Sciatic nerve (tissue), 2 donors: ENCODE results near the gene ATG9B. TPM values are rescaled to one million over a fixed set of nuclear protein-coding genes. Genes with fewer than 3 reads are reported as not detected.

Experiments used
- ATAC-seq: fragments of 200-7000 bp; cut with Tn5 transposase; one replicate; pipeline ENCODE4 v1.9.1; 2020; ENCODE audit warnings: mild to moderate bottlenecking, moderate library complexity
- DNase-seq: peaks from one replicate; pipeline ENCODE4 v3.0.0-alpha.2; 2020; ENCODE audit warnings: low spot score
- intact Hi-C: fragments of 100-400 bp; cut with DNase I; formaldehyde crosslinking; loops from one replicate; pipeline ENCODE4 v1.14.2; 2022
- total RNA-seq: library from RNA; stranded (reverse); fragmentation: NEBNext Ultra II Directional; extraction: Animal tissue kit (Norgen Biotek cat#: 25700); gene quantifications from one replicate; pipeline ENCODE4 v1.2.1, GENCODE V29; 2021
- donor health status: DM: no; HTN: no; CAD: no.
- donor health status: DM: no; HTN: no; CAD: no.

ATG9B gene
- total RNA-seq, 1 donor from 2014 or later, result 0.67 TPM

DNA sequence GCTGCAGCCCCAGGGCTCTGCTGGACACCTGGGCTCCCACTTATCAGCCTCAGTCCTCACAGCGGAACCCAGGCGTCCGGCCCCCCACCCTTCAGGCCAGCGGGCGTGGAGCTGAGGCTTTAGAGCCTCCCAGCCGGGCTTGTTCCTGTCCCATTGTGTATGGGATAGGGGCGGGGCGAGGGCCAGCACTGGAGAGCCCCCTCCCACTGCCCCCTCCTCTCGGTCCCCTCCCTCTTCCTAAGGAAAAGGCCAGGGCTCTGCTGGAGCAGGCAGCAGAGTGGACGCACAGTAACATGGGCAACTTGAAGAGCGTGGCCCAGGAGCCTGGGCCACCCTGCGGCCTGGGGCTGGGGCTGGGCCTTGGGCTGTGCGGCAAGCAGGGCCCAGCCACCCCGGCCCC, 30.8 kb downstream of the ATG9B start:
- DNase-seq, result no peak
- intact Hi-C loops, result no loop called here
- ATAC-seq, result peak; percentile 33

DNA sequence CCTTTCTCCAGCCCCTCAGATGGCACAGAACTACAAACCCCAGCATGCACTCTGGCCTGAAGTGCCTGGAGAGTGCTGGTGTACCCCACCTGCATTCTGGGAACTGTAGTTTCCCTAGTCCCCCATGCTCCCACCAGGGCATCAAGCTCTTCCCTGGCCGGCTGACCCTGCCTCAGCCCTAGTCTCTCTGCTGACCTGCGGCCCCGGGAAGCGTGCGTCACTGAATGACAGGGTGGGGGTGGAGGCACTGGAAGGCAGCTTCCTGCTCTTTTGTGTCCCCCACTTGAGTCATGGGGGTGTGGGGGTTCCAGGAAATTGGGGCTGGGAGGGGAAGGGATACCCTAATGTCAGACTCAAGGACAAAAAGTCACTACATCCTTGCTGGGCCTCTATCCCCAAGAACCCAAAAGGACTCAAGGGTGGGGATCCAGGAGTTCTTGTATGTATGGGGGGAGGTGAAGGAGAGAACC, 31.4 kb downstream of the ATG9B start:
- intact Hi-C loops, result no loop called here
- DNase-seq (no peak), ATAC-seq (peak; percentile 50)

DNA sequence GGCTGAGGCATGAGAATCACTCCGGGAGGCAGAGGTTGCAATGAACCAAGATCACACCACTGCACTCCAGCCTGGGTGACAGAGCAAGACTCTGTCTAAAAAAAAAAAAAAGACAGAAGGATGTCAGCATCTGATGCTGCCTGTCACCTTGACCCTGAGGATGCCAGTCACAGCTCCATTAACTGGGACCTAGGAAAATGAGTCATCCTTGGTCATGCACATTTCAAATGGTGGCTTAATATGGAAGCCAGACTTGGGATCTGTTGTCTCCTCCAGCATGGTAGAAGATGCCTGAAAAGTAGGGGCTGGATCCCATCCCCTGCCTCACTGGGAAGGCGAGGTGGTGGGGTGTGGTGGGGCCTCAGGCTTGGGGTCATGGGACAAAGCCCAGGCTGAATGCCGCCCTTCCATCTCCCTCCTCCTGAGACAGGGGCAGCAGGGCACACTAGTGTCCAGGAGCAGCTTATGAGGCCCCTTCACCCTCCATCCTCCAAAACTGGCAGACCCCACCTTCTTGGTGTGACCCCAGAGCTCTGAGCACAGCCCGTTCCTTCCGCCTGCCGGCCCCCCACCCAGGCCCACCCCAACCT, 32.1 kb downstream of the ATG9B start:
- no peak for DNase-seq
- no peak for ATAC-seq
- intact Hi-C loops, result no loop called here

DNA sequence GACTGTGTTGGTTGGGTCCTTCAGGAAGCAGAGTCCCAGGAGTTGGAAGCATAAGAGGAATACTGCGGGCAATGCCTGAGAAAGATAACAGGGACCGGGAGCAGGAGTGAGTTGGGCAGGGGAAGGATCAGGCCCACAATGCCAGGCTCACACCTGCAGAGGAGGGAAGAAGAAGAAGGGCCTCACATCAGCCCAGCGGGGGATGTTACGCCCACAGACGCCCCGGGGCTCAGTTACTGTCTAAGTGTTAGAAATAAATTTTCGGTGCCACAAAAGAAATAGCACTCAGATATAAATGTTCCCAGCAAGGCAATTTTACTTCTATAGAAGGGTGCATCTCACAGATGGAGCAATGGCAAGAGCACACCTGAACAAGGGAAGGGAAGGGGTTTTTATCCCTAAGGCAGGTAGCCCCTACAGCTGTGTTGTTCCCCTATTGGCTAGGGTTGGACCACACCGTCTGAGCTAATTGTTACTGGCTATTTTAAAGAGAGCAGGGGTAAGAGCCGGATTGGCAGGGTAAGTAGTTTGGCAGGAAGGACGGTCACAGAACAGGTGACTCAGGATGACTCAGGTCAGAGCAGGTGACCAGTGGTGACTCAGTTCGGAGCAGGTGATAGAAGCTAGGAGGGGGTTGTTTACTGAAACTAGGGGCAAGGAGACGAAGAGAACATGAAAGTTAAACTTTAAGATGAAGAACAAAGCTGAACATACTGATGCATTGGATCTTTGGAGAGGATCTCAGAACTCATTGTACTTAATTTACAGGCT, 33.7 kb downstream of the ATG9B start, which contains the start of gene NOS3:
NOS3 (plus strand) TSS at position 602 of the 771 bp plus-strand sequence. CDS start 2,787 bp downstream, outside the sequence.
- DNase-seq, result no peak
- no peak for ATAC-seq
- intact Hi-C loops, result no loop called here

DNA sequence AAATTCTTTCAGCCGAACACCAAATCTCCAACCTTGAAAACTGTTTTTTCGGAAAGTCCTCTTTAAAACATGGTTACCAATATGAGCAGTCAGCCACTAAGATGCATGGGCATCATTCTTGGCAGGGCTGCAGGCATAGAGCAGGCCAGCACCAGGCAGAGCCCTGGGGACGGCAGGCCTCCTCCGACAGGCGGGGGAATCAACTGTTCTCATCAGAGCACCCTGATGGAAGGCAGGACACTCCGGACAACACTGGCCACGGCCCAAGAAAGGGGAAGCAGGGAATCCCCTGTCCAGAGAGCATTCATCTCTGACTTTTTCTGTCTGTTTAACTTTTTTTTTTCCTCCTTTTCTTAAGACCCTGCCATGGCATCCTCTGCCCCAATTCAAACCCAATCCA, 34.8 kb downstream of the ATG9B start:
- DNase-seq (no peak), ATAC-seq (no peak)
- intact Hi-C loops, result loop anchor here (5.0 kb wide), 1 partner anchor 92 kb away; no protein-coding TSS in a partner anchor

DNA sequence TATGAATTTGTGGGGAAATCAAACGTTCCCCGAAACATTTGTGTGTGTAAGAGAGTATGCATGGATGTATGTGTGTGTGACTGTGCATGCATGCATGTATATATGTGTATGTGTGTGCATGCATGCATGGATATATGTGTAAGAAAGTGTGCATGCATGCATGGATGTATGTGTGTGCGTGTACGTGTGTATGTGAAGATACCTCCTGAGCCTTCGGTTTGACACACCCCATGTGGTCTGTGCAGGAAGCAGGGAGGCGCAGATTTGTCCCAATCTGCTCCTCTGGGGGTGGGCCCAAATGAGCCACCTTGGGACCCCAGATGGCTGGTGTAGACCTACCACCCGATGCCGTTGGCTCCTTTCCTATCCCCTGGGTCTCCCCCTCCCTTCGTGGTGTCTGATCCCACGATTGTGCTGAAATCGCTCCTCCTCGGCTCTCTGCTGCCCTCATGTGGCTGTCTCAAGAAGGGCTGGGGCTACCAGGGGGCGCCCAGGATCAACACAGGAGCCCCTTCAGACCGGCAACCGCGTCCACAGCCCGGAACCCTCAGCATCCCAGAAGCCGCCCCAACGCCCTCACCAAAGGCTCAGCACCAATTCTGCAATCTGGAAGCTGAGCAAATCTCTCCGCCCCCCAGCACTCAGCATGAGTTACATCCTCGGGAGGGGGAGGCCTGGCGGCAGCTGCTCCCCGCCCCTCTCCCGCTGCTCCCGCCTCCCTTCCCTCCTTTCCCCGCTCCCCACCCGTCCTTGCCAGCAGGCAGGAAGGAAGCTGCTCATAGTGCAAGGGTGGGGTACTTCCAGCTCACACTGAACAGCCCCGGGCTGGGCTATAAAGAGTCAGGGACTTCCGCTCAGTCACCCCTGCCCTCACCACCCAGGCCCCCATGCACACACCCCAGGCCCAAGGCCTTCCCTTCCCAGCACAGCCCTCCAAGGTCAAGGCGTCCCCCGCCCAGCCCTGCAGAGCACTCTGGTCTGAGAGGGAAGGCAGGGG, 35.8 kb downstream of the ATG9B start:
- ATAC-seq (peak; percentile 52), DNase-seq (no peak)
- intact Hi-C loops, result loop anchor here (5.0 kb wide), 1 partner anchor 91 kb away; no protein-coding TSS in a partner anchor

DNA sequence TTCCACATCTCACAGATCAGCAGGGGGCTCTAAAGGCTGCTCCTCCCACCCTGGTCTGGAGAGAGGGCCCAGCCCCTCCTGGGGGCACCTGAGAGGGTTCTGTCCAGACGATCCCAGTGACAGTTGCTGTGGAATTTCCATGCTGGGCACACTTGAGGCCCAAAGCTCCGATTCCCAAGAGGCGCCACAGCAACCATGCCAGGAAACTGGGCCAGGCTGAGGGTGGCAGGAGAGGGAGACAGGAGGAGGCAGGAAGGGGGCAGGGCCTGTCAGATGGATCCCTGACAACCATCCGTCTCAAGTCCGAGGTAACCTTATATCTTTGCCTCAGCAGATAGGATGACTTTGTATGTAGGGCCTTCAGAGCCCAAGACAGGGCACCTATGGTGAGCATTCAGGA, 37.7 kb downstream of the ATG9B start:
- ATAC-seq (no peak), DNase-seq (no peak)
- intact Hi-C loops, result loop anchor here (5.0 kb wide), 1 partner anchor 89 kb away; no protein-coding TSS in a partner anchor

DNA sequence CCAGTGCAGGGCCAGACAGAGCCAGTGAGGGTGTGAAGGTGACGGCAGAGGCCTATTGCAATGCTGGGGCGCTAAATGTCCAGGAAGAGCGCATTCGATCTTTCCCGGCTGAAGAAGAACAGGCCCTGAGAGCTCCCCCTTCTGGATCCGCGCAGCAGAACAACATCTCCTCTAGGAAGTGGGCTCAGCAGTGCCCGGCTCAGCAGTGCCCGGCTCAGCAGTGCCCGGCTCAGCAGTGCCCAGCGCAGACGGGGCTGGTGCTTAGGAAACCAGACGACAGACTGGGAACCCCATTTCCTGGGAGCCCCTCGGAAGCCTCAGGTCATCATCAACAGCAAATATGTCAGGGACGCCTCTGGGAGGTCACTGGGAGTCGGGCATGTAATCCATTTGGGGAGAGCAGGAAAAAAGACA, 38.2 kb downstream of the ATG9B start:
- ATAC-seq, result no peak
- no peak for DNase-seq
- intact Hi-C loops, result loop anchor here (5.0 kb wide), 1 partner anchor 89 kb away; no protein-coding TSS in a partner anchor

DNA sequence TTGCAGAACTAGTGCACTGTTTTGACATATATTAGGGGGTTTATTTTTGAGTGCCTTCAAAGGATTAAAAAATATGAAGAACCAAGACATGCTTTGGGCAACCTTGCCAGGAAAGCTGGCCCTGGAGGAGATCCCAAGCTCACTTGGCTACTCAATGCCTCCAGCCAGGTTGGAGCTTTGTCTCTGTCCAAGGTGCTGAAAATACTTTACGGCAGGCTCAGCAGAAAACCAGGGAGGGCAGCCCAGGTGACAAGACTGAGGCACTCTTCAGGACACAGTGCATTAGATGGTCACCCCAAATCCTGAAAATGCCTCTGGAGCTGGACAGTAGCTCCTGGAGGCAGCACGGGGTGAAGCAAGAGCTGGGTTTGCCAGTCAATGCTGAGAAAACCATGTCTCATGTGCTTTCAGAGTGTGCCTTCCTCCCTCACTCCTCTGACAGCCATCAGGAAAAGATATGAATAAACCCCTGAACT, 40.4 kb downstream of the ATG9B start:
- intact Hi-C loops, result no loop called here
- DNase-seq (no peak), ATAC-seq (no peak)

DNA sequence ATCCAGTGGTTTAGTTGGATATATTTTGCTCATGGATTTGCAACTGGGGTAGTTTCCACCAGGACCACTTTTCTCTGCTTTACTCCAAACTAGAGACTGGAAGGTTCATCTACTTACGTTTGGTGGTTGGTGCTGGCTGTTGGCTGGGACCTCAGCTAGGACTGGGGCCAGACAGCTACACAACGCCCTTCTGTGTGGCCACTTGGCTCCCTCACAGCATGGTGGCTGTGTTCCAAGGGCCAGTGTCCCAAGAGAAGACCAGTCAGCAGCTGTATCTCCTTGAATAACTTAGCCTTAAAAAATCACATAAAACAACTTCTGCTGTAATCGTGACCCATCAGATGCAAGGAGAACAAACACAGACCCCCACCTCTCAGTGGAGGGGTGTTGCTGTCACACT, 41.9 kb downstream of the ATG9B start:
- ATAC-seq (peak; percentile 54), DNase-seq (no peak)
- intact Hi-C loops, result no loop called here

DNA sequence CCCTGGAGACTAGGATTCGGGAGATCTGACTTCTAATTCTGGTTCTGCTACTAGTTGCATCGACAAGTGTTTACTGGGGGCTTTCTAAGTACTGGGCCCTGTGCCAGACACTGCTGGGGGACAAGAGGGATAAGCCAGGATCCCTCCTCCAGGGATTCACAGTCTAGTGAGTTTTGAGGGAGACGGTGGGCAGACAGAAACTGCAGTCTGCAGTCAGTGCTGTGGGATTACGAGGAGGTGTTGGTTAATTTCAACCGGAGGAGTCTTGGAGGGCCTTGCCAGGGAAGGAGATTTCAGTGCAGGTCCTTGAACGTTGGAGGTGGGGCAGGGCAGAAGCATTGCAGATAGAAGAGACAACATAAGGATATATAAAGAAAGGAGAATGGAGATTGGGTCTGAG, 42.6 kb downstream of the ATG9B start:
- ATAC-seq (no peak), DNase-seq (no peak)
- intact Hi-C loops, result no loop called here

DNA sequence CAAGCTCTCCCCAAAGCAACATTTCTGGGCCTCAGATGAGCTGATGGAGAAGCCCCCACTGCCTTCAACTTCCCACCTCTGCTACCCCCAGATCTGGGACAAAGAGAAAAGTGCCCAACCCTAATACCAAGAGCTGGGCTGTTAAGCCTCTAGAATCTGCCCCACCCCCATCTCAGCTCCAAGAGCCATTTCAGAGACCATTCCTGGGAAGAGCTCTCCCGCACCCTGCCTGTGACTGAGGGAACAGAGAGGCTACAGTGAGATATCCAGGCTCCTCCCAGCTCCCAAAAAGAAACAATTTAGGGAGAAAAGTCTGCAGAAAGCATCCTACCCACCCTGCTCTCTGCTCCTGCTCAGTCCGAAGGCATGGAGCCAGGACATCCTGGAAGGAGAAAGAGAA, 43.6 kb downstream of the ATG9B start:
- ATAC-seq, result no peak
- intact Hi-C loops, result no loop called here

DNA sequence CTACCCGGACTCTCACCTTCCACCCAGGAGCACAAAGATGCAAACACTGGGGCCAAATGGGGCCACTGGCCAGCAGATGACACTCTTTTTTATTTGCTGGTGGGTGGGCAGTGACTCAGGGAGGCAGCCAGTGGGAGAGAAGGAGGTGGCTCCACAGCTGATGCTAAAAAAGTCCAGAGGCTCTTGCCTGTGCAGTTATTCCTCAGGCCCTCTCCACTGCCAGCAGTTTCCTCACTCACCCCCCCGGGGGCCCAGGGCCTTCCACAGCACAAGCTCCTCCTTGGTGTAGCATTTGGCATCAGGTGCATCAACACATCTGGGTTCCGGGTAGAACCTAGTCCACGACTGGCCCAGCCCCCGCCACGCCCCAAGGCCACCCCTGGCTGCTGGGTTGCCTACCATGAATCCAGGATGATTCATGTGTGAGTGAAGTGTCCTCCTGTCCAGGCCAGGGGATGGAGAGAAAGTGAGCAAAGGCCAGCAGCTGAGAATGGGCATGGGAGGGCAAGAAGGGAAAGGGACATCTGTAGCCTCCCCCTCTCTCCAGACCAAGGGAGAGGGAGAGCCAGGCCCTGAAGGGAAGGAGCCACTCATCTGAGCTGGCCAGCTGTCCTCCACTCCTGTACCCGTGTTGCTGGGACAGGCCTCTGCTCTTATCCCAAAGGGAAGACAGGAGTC, 44.4 kb downstream of the ATG9B start:
- intact Hi-C loops, result no loop called here
- DNase-seq (no peak), ATAC-seq (peak; percentile 40)

More for the DNA sequence above, 43.6 kb downstream of the ATG9B start:
- no peak for DNase-seq

DNA sequence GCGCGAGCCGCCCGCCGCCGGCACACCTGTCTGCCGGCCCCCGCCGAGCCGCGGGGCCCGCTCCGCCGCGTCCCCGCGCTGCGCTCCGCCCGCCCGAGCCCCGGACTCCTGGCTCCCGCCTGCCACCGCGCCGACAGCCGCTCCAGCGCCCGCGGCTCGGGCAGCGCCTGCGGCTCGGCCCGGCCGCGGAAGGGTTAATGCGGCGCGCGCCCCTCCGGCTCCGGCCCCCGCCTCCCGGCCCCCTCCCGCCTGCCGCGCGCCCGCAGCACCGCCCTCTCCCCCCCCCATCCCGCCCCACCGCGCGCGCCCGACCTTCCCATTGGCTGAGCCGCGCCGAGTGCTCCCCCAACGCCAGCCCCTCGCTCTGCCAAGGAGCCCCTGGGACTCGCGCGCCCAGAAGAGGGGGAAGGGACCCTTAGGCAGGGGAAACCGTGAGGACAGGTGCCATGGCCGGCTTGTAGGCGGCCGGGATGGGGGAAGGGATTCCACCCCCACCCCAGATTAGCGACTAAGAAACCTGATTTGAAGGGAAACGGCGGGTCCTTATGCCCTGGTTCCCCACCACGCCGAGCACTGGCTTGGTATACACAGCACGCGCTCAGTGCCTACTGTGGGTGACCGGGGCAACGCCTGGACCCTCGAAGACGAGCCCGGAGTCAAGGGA, 46.0 kb downstream of the ATG9B start, which contains the start of gene KCNH2:
KCNH2 (minus strand) TSS at position 196 of the 664 bp plus-strand sequence. CDS start 408 bp downstream, outside the sequence.
- DNase-seq, result no peak
- ATAC-seq, result peak; percentile 42
- intact Hi-C loops, result no loop called here

DNA sequence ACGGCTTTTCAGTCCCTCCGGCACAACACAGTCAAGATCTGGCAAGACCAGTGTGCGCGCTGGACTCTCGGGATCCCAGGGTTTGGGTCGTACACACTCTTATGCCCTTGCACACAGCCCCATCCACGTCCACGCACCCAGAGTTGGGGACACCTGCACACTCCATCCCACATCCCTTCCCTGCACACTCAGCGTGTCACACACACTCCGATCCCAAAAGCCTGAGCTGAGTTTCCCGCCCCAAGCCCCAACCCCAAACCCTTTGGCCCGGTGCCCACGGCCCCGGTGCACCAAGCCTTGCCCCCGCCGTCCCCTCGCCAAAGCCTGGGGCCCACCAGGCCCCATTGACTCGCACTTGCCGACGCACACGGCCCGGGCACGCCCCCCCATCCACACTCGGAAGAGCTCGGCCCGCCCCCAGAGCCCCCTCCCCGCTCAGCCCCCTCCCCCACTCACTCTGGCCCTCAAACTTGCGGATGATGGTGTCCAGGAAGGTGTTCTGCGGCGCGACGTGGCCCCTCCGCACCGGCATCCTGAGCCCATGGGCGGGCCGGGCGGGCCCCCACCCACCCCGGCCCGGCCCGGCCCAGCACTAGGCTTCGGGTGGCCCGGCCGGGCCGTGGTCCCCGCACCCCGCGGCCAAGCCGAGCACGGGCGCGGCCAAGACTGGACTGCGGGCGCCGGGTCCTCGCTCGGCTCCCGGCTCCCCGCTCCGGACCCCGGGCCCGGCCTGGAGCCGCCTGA, 46.7 kb downstream of the ATG9B start:
- DNase-seq (no peak), ATAC-seq (no peak)
- intact Hi-C loops, result no loop called here

DNA sequence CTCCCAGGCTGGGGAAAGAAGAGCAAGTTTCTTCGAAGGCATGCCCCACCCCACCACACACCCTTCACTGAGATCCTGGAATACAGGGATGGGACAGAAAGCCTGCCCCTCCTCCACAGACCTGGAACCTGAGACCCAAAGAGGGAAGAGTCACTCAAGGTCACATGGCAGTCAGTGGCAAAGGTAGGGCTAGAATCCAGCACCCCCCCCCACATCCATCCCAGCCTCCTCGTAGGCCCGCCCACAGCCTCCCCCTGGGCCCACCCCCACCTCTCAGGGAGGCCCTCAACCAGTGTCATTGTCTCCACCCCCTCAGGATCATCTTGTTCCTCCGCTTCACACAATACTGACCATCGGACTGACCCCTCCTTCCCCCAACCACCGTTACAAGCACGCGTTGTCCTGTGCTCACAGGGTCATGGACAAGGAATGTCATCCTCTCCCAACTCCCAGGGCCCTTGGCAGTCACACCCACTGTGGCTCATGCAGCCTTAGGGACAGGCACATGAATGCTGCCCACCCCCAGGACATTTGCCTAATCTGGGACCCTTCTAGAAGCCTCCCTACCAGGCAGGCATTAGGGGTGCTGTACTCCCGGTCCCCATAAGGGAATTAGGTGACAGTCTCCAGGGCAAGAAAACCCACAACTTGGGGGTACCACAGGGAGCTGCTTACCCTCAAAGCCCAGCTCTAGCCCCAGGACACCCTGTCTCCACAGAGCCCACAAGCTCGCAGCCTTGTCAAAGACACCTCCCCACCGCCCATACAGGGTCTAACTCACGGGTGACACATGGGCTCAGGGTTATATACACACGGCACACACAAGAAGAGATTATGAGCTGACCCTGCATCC, 47.5 kb downstream of the ATG9B start:
- no peak for ATAC-seq
- no peak for DNase-seq
- intact Hi-C loops, result no loop called here
